Coronary artery (tissue), 2 donors: ENCODE data around the gene PDHB.
"Not testable (repeated sequence)": the region's sequence is repeated elsewhere in the genome, so short reads cannot be mapped to it uniquely, and the experiment has no call there.

Source experiments
- DNase-seq: peaks from one replicate; pipeline ENCODE4 v3.0.0-alpha.2; 2017; ENCODE audit warnings: low spot score
- H3K27ac ChIP-seq, 2 donors: fragments of 200-600 bp; sonication (generic); one replicate each; pipeline ENCODE4 v1.5.1; 2016 to 2019
- H3K4me3 ChIP-seq: fragments of 200-600 bp; sonication (generic); 2 replicates; pipeline ENCODE4 v1.5.1; 2016; ENCODE audit warnings: mild to moderate bottlenecking, moderate library complexity
- CTCF ChIP-seq: fragments of 200-600 bp; sonication (generic); IDR thresholded peaks from one replicate; pipeline ENCODE4 v1.5.1; 2019; ENCODE audit warnings: antibody characterized with exemption

PDHB gene

GRCh38 chr3:58463942-58464271 lies 30.3 kb upstream of the PDHB start:
- TF ChIP-seq CTCF, result peak; percentile 13
- peak overlapping the region; percentile 52 for H3K4me3 ChIP-seq
- no peak for DNase-seq

GRCh38 chr3:58463181-58463941 lies 29.7 kb upstream of the PDHB start:
- H3K4me3 ChIP-seq, result peak overlapping the region; percentile 52
- peak; percentile 81 for DNase-seq

More at GRCh38 chr3:58463942-58464271, 30.3 kb upstream of the PDHB start:
- H3K27ac ChIP-seq, result no peak overlapping the region

GRCh38 chr3:58462829-58463180 lies 29.2 kb upstream of the PDHB start:
- Histone ChIP-seq H3K4me3 (no peak overlapping the region), H3K27ac (no peak overlapping the region)
- no peak for TF ChIP-seq CTCF

More at GRCh38 chr3:58463181-58463941, 29.7 kb upstream of the PDHB start:
- peak; percentile 51 for TF ChIP-seq CTCF
- H3K27ac ChIP-seq, result no peak overlapping the region

GRCh38 chr3:58459160-58459559 lies 25.5 kb upstream of the PDHB start:
- TF ChIP-seq CTCF, result no peak

More at GRCh38 chr3:58462829-58463180, 29.2 kb upstream of the PDHB start:
- no peak for DNase-seq

GRCh38 chr3:58452176-58452575 lies 18.5 kb upstream of the PDHB start:
- Histone ChIP-seq H3K27ac (no peak overlapping the region), H3K4me3 (no peak overlapping the region)
- no peak for DNase-seq
- TF ChIP-seq CTCF, result no peak

More at GRCh38 chr3:58459160-58459559, 25.5 kb upstream of the PDHB start:
- Histone ChIP-seq H3K27ac (no peak overlapping the region), H3K4me3 (no peak overlapping the region)
- no peak for DNase-seq

- no peak overlapping the region for H3K27ac ChIP-seq
- TF ChIP-seq CTCF, result no peak
- DNase-seq, result no peak
- no peak overlapping the region for H3K4me3 ChIP-seq
Observed at GRCh38 chr3:58441514-58442450, 8.2 kb upstream of the PDHB start.

- DNase-seq, H3K4me3 ChIP-seq, H3K27ac ChIP-seq: not testable (repeated sequence)
Observed at GRCh38 chr3:58440996-58441355, 7.3 kb upstream of the PDHB start.

- DNase-seq, H3K27ac ChIP-seq, H3K4me3 ChIP-seq: not testable (repeated sequence)
Observed at GRCh38 chr3:58437276-58437675, 3.6 kb upstream of the PDHB start.
